Activated CD4-positive, CD25-positive, alpha-beta regulatory T cell (primary cell): ENCODE results near the gene HPS1.

Experiments
- DNase-seq, 4 experiments: peaks; one replicate each; lab custom pipeline; 2025; lab: John Stamatoyannopoulos, UW

The HPS1 gene

DNA sequence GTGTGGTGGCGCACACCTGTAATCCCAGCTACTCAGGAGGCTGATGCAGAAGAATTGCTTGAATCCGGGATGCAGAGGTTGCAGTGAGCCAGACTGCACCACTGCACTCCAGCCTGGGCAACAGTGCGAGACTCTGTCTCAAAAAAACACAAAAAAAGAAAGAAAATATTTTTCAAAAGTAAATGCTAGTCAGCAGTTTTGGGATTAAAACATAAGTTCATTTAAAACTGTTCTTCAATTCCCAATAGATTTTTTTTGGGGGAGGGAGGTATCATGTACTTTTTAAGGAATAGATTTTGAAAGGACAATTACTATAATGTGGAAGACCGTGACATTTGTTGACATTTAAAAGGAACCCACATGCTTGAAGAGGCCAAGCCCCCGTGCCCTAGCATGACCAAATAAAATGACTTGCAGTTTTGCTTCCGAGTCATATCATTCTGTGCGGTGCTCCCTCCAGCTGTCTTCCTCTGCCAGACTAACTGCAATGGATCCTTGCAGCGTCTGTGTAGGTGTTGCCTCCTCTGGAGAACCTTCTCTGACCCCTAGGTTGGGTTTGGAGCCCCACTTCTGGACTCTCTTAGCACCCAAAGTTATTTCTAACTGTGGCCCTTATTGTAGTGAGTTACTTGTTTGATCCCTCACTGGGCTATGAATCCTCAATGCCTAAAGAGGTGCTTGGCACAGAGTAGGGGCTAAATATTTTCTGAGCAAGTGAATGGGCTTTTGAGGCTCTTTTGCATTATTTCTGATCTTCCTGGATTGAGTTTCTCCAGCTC, 17.4 kb upstream of the HPS1 start:
- no peak for DNase-seq

DNA sequence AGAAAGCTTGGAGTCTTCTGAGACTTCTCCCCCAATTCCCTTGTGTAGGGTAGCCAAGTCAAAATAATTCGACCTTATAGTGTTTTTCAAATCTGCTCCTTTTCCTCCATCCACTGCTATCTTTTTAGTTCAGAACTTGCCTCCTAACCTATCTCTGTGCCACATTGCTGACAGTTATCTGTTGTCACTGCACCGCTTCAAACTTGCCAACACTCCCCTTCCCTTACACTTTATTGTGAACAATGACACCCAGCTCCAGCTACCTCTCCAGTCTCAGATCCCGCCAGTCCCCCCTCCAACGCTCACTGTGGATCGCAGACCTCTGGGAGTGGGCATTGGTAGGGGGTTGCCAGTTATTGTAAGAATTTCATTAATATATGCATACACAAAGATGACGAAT, 16.3 kb upstream of the HPS1 start:
- DNase-seq: no peak

DNA sequence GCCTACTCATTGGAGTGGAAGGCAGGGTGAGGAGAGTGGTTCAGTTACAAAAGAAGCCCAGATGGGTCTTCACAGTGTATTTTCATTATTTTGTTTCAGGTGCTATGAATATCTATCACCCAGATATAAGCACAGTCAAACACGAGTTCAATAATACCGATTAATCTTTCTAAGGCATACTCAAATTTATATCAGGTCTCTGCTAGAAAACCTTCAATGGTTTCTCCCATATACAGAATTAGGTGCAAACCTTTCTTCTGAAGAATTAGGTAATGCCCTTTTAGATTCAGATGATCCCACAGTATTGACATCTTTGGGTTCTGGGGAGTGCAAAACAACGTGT, 14.7 kb upstream of the HPS1 start:
- DNase-seq: no peak

DNA sequence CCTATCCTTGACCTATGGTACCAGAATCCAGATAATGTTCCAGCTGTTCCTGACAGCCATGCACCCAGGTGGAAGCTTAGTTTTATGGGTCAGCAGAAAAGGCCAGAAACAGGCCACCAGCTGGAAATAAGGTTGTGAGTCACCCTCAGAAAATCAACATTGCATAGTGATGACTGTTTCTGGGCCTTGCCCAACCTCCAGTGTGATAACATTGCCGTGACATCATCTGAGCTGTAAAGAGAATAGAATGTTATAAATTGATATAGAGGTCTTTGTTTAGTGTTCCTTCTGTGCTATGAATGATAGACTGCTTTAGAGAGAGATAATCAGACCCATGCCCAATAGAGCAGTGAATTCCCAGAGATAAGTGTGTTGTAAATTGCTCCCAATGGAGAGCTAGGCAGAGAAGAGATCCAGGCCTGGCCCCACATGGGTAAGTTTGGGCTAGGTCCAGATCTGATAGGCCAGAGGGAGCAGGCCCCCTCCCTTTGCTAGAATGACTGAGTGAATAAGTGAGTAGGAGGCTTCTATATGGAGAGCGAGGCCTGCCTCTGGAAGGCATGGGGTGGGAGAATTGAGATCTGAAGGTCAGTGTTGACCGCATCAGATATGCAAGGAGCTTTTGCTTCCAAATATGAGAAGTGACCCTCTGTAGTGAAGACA, 14.2 kb upstream of the HPS1 start:
- no peak for DNase-seq

DNA sequence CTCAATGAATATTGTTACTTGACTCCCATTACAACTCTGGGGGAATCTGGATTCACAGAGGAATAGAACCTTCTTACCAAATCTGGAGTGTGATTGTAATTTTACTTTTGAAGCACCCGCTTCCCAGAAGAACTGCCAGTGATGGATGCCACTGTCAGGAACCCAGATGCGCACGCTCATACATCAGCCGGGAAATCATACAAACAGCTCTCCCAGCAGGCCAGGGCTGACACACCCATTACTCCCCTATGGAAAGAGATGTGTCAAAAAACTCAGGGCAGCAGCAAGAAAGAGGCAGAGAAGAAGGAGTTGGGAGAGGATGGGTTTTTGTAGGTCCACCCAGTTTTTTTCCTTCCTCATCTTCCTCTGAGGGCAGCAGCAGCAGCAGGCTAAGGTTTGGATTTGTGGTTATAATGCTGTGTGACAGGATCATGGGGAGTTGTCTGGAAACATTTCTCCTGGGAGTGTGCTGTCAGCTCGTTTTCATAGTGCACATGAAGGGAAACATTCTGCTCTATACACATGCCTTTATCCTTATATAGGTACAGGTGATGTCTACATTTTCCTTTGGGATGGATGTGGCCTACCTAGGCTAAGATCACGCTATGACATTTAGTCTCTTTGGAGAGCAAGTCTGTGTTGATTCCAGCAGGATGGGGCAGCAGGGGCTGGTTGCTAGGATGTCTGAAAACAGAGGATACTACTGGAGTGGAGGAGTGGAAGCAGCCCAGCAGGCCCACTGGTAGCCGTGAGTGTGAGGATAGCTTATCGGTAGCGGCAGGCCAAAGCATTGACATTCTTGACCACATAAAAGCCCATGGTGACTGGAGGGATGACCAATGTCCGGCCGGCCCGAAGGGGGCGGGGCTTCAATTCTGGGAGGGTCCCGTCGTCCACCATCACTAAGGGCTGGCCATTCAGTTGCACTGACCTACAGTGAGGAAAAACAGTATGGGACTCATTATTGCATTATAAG, 12.4 kb upstream of the HPS1 start:
- DNase-seq: no peak

DNA sequence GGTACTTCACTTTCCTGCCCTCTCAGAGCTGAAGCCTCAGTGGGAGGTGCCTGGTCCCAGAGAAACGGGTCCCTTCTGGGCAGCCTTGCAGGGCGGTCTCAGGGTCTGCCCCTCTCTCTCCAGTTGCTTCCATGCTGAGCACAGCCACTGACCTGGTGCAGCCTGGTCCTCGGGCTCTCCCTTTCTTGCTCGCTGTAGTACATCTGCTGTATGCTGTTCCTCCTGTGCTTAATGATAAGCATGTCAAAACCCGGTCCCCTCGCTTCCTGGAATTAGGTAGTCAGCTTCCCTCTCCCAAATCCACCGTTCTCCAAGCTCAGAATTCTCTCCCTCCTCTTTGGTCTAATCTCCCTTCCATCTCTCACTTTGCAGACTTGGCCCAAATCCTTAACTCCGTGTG, 11.0 kb upstream of the HPS1 start:
- no peak for DNase-seq

DNA sequence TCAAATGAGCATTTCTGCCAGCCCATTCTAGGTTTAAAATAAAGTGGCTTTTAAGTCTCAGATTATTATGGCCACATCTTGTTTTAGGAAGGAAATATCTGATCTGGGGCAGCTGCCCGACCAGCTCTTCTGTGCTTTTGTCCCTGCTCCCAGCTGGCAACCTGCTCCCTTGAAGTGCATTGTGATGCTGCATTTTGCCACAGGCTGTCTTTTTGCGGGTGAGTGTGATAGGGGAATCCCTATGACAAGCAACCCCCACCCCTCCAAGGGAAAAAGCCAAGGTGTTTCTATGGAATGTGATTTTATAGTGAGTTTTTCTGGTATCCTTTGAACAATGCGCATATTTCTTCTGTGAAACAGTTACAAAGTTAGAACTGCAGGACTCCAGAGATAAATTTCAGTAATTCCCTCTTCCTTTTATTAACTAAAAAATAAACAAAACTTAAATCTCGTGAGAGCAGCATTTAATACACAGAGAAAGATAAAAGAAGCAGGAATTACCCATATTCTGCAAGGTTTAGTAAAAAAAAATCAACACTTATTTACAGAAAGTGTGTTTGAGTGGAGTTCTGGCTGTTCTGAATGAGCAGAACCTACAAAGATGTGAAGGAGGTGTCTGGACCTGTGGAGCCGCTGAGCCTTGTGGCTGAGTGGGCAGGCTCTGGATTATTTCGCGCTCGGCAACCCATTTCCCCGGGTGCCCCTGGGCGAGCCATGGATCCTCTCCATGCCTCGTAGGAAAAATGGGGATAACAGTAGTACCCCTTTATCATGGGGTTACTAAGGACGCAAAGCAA, 10.1 kb upstream of the HPS1 start:
- DNase-seq: no peak

DNA sequence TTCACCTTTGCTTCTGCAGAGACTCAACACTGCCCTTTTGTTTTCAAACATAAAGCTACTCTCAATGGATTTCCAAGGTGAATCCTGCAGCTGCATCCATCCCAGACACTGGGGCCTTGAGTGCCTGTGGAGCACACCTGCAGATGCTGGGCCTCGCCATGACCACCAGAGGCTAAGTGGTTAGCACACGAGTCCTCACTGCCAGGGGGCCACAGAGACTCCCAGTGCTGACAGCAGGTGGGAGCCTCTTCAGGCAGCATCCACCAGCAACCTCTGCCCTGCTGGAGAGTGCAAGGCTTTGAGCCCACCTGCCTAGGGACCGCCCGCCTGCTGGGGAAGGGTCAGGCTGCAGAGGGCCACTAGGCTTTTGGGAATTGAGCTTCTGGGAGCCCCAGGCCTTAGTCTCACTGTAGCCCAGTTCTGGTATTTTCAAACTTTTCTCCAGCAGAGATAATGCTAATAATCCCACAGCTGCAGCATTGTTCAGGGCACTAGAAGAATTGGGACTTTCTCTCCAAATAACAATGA, 9.4 kb upstream of the HPS1 start:
- no peak for DNase-seq

DNA sequence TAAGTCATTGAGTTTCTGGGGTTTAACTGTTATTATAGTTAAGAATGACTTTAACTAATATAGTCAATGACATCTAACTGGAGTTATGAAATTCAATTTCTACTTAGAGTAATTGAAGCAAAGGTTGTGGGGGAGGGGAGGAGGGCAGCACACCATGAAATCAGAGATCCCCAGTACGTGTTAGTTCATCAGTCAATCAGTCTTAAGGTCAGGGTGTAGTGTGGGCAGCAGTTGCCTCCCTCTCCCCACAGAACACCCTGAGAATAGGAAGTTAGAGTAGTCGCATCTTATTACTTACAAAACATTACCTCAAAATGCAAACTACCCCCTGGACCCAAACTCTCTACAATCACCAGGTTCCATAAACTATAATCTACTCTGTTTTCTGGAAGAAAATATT, 7.0 kb upstream of the HPS1 start:
- DNase-seq: no peak

DNA sequence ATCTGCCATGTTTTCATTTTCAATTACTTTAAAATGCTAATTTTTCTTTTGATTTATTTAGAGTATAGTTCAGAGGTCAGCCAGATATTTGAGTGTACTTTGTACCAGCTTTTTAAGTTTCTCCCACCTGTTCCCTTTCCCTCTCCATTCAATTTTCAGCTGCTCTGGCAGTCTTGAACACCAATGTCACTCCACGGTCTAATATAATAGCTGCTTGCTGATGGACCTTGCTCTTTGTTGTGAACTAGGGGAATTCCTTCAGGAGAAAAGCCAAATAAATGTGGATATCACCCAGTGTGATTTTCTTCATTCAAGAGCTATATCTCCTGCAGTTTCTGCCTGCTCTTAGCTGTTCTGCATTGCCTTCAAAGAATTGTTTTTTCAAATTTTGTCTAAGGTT, 3.9 kb upstream of the HPS1 start:
- no peak for DNase-seq

DNA sequence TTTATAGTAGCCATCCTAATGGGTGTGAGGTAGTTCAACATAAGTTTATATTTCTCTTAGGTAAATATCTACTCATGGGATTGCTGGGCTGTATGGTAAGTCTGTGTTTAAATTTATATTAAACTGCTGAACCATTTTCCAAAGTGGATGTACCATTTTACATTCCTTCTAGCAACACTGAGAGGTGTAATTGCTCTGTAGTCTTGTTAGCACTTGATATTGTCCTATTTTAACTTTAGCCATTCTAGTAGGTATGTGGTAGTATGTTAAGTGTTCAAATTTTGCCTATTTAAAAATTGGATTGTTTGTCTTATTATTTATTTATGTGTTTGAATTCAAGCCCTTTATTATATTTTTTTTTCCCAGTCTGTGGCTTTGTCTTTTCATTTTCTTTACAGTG, 2.6 kb upstream of the HPS1 start:
- DNase-seq: no peak

DNA sequence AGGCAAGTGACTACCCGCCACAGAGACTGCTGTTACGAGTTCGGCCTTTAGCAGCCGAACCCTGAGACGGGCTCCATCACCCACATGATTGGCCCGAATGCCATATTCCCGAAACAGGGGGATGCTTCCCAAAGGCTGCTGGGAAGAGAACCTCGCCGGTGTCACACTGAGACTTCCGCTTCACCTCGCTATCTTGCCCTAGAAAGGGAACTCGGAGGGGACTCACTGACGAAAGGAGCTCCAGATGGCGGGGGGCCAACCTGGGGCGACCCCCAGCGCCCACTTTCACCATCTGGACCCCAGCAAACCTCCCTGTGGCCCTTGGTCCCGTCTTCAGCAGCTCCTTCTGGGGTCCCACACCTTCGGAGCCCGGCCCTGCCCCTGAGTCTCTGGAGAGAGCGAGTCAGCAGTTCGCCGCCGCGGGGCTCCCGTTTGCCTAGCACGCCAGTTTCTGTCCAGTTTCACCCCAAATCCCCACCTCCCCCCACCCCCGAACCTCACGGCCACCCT, 529 bp downstream of the HPS1 start:
- DNase-seq: peak in 2 of 4 experiments; percentile 21 to 39

DNA sequence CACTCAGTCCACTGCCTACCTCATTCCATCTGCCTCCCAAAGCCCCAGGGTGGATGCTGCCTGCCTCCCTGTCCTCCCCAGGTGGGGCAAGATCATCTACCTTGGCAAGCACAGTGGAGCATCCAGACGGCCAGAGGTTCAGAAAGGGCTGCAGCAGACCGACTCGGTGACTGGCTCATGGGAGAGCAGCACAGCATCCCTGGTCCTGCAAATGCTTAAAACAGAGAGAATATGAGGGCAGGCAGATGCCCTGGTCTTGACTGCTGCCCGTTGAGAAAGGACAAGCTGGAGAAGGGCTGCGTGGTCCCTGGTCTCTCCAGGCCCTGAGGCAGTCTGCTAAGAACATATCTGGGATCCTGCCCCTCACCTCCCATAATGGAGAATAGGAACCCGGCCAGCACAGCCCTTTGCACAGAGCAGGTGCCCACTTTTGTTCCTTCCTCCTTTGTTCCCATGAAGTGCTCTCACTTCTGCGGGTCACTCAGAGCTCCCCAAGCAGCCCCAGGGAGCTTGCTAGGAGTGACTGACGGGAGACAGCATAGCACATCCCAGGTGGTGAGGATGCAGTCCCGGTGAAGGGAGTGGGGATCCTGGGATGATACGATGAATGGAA, 1.4 kb downstream of the HPS1 start:
- DNase-seq: no peak

DNA sequence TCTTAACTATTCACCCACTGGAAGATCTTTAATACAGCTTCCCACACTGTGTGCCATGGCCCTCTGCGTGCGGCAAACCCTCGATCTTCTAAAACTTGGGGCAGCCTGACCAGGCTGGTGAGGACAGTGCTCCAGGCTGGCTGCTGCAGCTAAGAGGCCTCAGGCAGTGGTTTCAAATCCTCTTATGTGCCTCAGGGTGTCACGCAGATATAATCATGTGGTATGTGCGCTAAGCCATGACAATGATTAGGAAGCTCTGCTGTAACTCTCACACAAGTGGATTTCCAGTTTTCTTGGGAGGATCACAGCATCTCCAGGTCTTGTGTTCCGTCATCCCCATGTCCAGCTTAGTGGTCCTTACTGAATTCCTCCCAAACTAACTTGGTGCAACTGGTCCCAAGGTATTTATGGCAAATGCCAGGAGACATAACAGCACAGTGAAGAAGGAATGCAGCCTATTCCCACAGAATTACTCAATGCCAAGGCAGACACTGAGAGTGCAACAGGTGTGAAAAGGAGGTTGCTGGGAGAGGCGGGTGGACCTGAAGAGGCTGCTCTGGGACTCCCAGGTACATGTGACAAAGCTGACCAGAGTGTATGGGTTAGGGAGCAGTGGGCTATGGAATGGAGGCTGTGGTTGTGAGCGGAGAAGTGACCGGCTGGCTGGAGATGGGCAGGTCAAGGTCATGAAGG, 2.3 kb downstream of the HPS1 start:
- DNase-seq: no peak

DNA sequence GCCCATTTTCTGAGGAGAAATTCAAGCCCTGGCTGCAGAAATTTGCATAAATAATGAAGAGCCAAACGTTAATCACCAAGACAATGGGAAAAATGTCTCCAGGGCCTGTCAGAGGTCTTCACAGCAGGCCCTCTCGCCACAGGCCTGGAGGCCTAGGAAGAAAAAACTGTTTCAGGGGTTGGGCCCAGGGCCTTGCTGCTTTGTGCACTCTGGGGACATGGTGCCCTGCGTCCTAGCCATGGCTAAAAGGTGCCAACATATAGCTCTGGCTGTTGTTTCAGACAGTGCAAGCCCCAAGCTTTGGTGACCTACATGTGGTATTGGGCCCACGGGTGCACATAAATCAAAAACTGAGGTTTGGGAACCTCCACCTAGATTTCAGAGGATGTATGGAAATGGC, 8.0 kb downstream of the HPS1 start:
- DNase-seq: no peak

DNA sequence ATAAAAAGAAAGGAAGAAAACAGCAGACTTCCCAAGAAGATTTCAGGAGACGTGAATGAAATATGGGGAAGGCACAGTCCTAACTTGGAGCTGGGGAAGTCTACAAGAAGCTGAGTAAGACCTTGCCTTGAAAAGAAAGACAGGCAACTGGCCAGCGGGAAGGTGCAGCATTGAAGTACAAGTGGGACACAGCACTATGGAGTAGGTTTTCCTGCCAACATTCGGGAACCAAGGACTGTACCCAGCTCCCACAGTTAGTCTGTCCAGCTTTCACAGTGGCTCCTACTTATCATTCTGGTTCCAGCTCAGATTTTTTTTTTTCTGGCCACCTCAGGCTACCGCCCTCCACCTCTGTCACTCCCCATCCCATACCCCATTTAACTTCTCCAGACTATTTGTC, 10.0 kb downstream of the HPS1 start:
- DNase-seq: no peak

DNA sequence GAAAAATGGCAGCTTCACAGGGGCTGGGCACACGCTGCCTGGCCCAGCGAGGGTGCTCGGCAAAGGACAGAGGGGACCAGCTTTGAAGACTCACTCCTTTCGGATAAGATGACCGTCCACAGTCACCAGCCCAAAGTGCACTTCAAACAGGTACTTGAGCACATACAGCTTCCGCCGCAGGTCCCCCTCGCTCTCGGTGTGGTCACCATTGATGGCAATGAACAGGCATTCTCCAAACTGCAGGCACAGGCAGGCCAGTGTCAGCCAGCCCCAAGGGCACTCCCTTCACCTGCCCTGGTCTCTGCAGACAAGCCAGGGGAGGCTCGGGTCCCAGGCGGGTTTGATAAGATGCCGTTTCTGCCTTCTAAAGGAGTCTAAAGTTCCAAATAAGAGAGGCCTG, 11.6 kb downstream of the HPS1 start:
- no peak for DNase-seq

DNA sequence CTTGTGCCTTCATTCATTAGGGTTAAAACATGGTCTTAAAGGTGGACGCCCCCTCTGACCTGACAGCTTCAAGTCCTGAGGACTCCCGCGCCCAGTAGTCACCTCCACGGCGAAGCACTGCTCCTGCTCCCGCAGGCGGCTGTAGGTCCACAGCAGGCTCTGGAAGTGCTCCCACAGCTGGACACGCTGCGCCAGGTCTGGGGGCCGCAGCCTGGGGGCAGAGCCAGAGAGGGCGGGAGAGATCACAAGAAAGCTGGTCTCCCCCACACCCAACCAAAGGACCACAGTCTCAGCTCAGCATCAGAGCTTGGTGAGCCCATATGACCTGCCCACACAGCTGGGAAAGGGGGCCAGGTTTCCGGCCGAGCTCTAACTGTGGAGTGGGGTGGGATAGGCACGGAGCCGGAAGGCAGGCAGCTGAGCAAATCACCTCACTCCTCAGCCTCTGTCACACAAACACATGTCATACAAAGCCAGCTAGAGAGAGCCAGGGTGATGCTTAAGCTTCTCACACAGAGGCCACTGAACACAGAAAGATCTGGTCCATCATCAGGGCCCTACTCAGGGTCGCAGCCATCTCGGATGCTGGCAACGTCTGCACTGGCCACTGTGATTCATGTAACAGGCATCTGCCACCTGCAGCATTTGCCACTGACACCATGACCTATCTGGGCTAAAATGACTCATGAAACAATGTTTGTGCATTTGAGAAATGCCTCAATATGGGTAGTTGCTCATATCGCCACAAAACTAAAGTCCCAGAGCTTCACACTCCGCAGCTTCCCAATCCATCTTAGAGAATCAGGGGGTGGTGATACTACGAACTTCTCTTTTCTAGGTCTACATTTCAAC, 12.6 kb downstream of the HPS1 start:
- DNase-seq: no peak

DNA sequence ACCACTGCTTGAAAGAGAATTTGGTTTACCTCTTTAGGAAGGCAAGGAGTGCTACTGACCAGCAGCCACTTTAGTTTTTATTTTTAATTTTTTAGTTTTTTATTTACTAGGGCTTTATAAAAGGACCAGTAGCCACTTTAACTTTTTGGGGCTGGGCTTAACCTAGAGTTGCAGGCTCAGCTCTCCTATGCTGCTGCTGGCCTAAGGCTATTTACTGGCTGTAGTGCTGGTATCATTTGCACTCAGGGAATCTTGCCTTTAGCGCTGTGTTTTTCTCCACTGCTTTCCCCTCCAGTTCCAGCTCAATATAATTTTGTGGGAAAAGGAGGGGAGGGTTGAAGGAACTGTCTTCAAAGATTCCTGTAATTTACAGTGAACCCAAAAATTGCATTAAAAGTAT, 13.4 kb downstream of the HPS1 start:
- no peak for DNase-seq

DNA sequence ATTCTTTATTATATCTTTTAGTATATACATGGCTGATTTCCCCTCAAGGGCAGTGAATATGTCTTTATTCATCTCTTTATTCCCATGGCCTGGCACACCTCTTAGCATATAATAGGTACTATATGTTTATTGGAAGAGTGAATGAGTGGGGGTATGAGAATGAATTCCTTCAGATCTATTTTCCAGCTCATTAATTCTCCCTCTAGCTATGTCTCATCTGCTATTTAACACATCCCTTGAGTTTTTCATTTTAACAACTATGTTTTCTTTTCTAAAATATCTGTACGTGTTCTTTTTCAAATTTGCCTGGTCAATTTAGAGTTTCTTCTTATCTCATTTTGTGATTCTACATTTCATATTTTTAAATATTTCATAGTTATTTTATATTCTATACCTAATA, 14.4 kb downstream of the HPS1 start:
- DNase-seq: no peak
